Activated CD8-positive, alpha-beta memory T cell treated with anti-CD3 and anti-CD28 coated beads for 4 hours (primary cell): ENCODE measurements around the gene SYT5.
A peak's percentile ranks its signal among the peaks of the same experiment; 100 is the strongest.
"Not testable (repeated sequence)": the region's sequence is repeated elsewhere in the genome, so short reads cannot be mapped to it uniquely, and the experiment has no call there.

Experiments used
- DNase-seq, 2 donors: peaks; one replicate each; pipeline ENCODE4 v3.0.0-alpha.2; 2020; ENCODE audit warnings: low read depth in 2 of 2

The SYT5 gene

DNA sequence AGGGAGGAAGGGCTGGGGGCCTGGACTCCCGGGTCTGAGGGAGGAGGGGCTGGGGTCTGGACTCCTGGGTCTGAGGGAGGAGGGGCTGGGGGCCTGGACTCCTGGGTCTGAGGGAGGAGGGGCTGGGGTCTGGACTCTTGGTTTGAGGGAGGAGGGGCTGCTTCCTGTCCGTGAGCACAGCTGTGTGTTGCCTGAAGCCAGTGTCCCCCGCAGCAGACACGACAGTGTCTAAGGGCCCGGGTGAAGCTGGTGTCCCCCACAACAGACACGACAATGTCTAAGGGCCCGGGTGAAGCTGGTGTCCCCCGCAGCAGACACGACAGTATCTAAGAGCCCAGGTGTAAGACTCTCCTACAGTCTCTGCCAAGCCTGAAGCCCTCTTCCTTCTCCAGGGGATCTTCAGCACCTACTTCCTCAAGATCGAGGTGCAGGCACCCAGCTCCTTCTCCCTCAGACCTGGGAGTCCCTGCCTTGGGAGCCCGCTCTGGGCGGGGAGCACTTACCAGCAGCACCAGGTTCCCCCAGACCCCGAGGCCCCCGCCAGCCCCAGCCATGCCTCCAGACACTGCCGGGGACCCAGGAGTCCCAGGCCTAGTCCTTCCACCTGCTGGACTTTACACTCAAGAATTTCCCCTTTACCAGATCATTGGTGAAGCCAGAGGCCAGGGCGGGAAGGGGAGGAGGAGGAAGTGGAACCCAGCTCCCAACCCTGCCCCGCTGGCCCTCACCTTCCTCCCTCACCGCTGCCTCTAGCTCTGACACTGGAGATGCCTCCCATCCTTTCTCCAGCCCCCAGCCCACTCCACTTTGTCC, 29.0 kb upstream of the SYT5 start, which contains the start of gene PTPRH:
Gene PTPRH (minus strand): TSS at position 622 of the 813 bp plus-strand sequence. CDS start 68 bp downstream, at position 554.
- DNase-seq: no peak

GRCh38 chr19:55206664-55207500, 26.8 kb upstream of the SYT5 start:
- peak in 1 of 2 donors; percentile 14 for DNase-seq

GRCh38 chr19:55202199-55202598, 22.1 kb upstream of the SYT5 start:
- DNase-seq: not testable (repeated sequence)

GRCh38 chr19:55199620-55200204, 19.6 kb upstream of the SYT5 start:
- DNase-seq: no peak

DNA sequence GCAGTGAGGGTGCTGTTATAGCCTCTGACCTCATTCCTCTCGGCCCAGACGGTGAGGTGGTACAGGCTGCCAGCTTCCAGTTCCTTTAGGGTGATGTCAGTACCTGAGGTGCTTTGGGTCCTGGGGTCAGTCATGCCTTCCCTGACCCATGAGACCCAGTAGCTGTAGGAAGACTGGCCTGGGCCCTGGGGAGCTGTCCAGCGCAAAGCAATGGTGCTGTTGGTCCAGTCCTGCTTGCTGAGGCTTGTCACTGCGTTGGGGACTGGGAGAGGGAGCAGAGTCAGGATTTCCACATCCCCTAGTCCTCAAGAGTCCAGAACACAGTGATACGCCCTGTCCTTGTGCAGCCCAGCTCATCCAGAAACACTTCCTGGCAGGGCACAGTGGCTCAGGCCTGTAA, 18.6 kb upstream of the SYT5 start:
- DNase-seq: no peak

GRCh38 chr19:55197528-55197927, 17.4 kb upstream of the SYT5 start:
- DNase-seq: no peak

DNA sequence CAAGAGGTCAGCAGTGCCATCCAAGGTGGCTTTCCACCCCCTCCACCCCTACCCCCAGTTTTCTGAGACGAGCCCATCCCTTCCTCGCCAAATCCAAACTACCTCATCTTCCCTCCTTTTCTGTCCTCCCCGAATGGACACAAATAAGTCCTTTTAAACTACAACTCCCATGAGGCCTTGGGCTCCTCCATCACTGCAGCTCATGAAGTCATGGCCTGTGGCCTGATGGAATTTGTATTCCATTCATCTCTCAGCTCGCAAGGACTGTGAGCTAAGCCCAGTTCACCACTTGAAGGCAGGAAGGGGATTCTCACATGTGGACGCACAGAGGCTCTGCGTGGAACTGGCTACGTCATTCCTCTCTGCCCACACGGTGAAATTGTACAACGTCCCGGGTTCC, 16.7 kb upstream of the SYT5 start:
- DNase-seq: no peak

DNA sequence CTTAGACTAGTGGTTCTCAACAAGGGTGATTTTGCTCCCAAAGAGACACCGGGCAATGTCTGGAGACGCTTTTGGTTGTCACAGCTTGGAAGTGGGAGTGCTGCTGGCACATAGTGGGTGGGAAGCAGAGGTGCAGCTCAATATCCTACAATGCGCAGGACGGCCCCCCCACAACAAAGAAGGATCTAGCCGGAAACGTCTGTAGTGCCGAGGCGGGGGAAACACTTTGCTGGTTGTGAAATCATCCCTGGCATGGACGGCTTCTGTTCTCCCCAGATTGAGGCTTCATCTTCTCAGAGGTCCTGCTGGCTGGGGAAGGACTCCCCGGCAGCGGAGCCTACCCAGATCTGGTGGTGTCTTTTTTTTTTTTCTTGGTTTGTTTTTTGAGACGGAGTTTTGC, 13.4 kb upstream of the SYT5 start:
- DNase-seq: no peak

DNA sequence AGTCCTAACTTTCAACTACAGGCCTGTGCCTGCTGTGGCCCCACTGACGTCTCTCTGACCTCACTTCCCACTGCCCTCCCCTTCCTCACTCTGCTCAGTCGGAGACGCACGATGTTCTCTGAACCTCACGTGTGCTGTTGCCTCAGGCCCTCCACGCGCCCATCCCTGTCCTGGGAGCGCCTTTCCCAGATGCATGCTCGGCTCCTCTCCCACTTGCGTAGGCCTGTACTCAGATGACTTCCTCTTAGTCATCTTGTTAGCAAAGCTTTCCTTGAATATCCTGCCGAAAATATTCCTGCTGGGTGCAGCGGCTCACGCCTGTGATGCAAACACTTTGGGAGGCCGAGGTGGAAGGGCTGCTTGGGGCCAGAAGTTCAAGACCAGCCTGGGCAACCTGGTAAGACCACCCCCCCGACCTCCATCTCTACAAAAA, 9.3 kb upstream of the SYT5 start:
- no peak for DNase-seq

DNA sequence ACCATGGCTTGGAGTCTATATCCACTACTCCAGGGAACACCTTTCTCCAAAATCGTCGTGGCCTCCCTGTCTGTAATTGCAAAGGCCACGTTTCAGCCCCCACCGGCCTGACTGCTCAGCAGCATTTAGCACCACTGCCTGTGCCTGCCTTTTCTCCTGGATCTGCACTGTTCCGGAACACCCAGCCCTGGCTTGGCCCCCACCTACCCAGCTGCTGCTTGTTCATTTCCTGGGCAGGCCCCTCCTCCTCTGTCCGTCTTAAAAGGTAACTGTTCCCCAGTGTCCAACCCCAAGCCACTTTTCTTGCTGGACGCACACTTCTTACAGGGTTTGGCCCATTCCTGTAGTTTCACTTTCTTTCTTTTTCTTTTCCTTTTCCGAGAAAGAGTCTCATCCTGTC, 8.5 kb upstream of the SYT5 start:
- no peak for DNase-seq

- no peak for DNase-seq
Measured at GRCh38 chr19:55186080-55186479, 6.0 kb upstream of the SYT5 start.

- DNase-seq: no peak
Measured at GRCh38 chr19:55181740-55182139, 1.7 kb upstream of the SYT5 start.

DNA sequence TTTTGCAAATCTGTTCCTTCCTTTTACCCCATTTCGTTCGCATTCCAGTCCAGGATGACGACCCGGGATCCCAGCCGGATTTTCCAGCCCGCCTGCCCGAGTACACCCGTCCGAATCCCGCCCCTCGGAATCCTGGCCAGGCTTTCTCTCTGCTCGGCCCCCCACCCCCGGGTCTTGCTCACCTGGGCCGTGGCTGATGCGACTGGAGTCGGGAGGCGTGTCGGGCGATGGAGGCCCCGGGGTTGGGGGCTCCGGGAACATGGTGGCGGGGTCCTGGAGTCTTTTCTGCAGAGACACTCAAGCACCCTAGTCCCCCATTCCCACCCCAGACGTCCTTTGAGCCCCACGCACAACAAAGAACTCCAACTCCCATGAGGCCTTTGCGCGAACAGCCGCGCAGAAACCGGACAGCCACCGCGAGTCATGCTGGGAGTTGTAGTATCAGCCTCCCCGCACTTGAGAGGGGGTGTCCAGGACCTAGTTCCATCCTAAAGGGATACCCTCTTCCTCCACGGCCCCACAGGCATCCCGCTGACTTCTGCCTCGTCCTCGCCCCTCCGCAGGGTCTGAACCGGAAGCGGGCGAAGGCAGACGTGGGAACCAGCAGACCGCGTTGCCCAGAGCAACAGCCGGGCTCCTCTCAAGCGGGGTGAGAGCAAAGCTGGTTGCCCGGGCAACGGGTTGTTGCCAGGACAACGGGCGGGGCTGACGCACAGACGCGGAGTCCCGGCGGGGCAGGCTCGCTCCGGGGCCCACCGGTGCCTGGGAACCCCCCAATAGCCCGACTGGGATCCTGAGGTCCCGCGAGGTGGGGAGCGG, 1.1 kb downstream of the SYT5 start:
- peak; percentile 81 to 86 for DNase-seq

- DNase-seq: no peak
Measured at GRCh38 chr19:55176076-55176475, 4.0 kb downstream of the SYT5 start.

DNA sequence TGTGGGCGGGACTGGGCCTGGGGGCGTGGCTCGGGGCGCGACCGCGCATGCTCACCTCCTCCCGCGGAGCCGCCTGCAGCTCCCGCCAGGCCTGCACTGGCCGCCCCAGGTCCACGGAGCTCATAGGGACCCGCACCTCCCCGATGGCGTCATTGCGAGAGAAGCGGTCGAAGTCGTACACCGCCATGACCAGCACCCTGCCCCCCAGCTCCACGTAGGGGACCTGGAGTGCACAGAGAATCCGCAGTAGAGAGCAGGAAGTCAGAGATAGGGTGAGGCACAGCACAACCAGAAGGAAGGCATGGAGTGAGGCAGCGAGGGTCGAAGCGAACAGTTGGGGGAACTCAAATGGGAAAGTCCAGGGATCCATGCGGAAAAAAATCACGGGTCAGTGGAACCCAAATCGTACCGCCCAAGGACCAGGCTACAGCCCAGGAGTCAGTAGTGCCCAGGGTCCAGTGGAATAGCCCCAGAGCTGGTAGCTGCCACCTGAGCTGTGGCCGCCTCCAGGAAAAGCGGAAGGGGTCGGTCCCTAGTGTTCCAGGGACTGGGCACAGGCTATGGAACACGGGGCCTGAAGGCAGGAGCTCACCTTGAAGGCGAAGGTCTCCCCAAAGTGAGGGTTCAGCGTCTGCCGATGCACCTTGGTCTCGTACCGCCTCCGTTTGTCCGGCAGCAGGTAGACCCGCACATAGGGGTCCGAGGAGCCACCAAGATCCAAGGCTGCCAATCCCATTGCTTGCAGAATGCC, 4.8 kb downstream of the SYT5 start:
- no peak for DNase-seq

- no peak for DNase-seq
Measured at GRCh38 chr19:55174425-55175116, 5.5 kb downstream of the SYT5 start.

DNA sequence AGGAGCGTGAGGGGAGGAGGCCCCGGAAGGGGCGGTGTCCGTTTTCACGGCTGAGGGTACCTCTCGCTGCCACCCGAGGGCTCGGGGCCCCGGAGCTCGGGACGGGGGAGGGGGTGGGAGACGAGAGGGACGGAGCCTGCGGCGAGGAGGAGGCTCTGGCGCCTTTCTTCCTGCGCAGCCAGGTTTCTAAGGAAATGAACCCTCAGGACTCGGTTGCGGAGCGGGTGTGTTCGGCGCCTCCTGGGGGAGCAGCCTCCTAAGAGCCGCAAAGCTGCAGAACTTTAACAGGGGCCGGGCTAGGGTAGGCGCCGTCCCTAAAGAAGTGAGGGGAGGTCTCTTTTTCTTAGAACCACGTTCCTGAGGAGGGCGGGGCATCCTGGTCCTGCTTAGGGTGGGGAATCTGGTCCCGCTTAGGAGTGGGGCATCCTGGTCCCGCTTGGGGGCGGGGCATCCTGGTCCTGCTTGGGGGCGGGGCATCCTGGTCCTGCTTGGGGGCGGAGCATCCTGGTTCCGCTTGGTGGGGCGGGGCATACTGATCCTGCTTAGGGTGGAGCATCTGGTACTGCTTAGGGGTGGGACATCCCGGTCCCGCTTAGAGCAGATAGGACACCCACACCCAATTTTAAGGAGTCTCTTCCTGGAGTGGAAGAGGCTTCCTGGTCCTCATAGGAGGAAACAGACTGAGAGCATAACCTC, 6.2 kb downstream of the SYT5 start:
- DNase-seq: no peak

DNA sequence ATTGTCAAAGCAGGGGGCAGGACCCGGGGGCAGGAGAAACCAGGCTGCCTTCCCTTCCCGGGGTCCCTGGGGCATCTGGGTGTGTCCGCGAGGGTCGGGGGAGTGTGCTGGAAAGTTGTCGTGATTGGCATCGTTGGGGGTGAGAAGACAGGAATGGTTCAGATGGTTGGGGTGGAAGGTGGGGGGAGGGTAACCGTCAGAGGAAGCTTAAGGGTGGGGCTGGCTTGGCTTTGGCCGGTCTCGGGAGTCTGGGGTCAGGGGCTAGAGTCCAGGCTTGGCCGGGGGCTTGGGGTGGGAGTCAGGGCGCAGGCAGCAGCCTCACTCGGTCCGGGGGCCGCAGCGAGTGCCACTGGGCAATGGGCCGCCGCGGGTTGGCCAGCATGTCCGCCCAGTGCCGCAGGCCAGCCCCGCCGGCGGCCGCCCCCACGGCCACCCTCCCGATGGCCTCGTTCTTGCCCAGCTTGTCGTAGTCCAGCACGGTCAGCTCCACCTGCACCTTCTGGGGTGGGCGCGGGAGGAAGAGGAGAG, 6.8 kb downstream of the SYT5 start:
- DNase-seq: no peak

DNA sequence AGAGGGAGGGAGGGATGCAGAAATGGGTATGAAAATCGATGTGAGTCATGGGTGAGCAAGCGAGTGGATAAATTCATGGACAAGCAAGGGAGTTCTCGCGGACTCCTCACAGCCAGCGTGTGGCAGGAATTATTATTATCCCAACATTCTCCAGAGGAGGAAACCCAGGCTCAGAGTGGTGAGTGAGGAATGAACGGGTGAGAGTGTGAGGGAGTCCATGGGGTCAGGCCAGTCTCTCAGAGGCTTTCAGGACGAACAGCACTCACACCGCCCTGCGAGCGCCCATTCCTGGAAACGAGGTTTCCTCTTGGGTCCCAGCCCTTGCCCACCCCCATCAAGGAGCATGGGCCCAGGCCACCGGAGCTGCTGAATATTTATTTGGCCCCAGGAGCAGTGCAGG, 7.3 kb downstream of the SYT5 start:
- DNase-seq: no peak
